ENCODE results near the gene STK38. TPM values are rescaled to one million over a fixed set of nuclear protein-coding genes. Genes with fewer than 3 reads are reported as not detected.

Gene STK38
- total and polyA plus RNA-seq, 9 of the 15 experiments (the other 6 are each of a cell fraction or from before 2014, with no cell fraction given): 5.7 to 28.7 (median 19.5) TPM

- TF ChIP-seq FOXM1 (IDR thresholded peaks at IDR 0.05; ENCODE audit: low read depth) (peak; percentile 78), FOXM1 (CRISPR knock-in tag; IDR thresholded peaks at IDR 0.05; ENCODE audit: low read depth) (no peak), ATF6 (CRISPR knock-in tag; IDR thresholded peaks at IDR 0.05) (no peak), ZNF75A (CRISPR knock-in tag; IDR thresholded peaks at IDR 0.05) (no peak), PTRF (tag; IDR thresholded peaks at IDR 0.05) (no peak), PURB (CRISPR knock-in tag; IDR thresholded peaks at IDR 0.05; ENCODE audit: low read depth) (no peak), ZFP30 (CRISPR knock-in tag; IDR thresholded peaks at IDR 0.05; ENCODE audit: borderline replicate concordance) (no peak), SAP30 (IDR thresholded peaks at IDR 0.05; ENCODE audit: borderline replicate concordance, insufficient read depth, low read depth, low read length, poor library complexity, severe bottlenecking) (no peak), TEAD2 (tag; IDR thresholded peaks at IDR 0.05) (no peak), IRF1 (CRISPR knock-in tag; IDR thresholded peaks at IDR 0.05; ENCODE audit: borderline replicate concordance) (no peak), E2F3 (CRISPR knock-in tag; IDR thresholded peaks at IDR 0.05) (no peak), GTF2E2 (tag; IDR thresholded peaks at IDR 0.05) (no peak), KLF6 (CRISPR knock-in tag; IDR thresholded peaks at IDR 0.05; ENCODE audit: borderline replicate concordance) (no peak), ZNF766 (CRISPR knock-in tag; conservative IDR thresholded peaks at IDR 0.05) (peak; percentile 76), SP2 (IDR thresholded peaks at IDR 0.05; ENCODE audit: extremely low read depth, low read depth, low read length, poor library complexity, severe bottlenecking) (no peak), AFF1 (IDR thresholded peaks at IDR 0.05; ENCODE audit: low read depth in 1 of 2, partially characterized antibody in 2 of 2) (peak in 1 of 2 experiments; percentile 87), HMGN3 (IDR thresholded peaks at IDR 0.05; ENCODE audit: borderline replicate concordance, extremely low read depth, insufficient read length, low read depth, low read length) (peak; percentile 21), NEUROD1 (IDR thresholded peaks at IDR 0.05; ENCODE audit: borderline replicate concordance, low read depth, low read length, partially characterized antibody) (no peak), FOXP1 (CRISPR knock-in tag; IDR thresholded peaks at IDR 0.05) (no peak), ZSCAN29 (IDR thresholded peaks at IDR 0.05) (no peak)
These were observed 69.2 kb downstream of the STK38 start (continued) for GRCh38 chr6:36478051-36478526.

Data from K562 (cell line).